GF-D8 (cell line): ENCODE measurements around the gene GPR132.
"Not testable (repeated sequence)": the region's sequence is repeated elsewhere in the genome, so short reads cannot be mapped to it uniquely, and the experiment has no call there.

Source experiments
- DNase-seq: peaks from one replicate; lab custom pipeline; 2025; lab: John Stamatoyannopoulos, UW

GPR132 gene

GRCh38 chr14:105041841-105042765, 23.1 kb downstream of the GPR132 start:
- DNase-seq, result no peak

GRCh38 chr14:105039458-105040205, 25.6 kb downstream of the GPR132 start:
- no peak for DNase-seq

- DNase-seq, result not testable (repeated sequence)
These were observed 29.6 kb downstream of the GPR132 start for GRCh38 chr14:105035616-105036015.

- DNase-seq, result no peak
These were observed 30.8 kb downstream of the GPR132 start for GRCh38 chr14:105034315-105035039.

DNA sequence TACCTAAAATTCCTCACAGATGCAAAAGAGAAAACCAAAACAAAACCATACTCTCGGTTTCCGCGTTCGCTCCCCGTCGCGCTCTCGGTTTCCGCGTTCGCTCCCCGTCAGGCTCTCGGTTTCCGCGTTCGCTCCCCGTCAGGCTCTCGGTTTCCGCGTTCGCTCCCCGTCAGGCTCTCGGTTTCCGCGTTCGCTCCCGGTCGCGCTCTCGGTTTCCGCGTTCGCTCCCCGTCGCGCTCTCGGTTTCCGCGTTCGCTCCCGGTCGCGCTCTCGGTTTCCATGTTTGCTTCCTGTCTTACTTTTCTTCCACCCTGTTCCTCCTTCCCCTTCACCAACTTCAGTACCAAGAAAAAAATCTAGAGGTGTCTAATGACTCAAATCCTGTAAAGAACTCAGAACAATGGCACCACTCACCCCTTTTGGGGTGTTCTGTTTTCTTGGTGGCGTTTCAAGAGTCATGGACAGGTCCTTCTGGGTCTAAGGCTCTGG, 31.8 kb downstream of the GPR132 start:
- DNase-seq, result not testable (repeated sequence)

DNA sequence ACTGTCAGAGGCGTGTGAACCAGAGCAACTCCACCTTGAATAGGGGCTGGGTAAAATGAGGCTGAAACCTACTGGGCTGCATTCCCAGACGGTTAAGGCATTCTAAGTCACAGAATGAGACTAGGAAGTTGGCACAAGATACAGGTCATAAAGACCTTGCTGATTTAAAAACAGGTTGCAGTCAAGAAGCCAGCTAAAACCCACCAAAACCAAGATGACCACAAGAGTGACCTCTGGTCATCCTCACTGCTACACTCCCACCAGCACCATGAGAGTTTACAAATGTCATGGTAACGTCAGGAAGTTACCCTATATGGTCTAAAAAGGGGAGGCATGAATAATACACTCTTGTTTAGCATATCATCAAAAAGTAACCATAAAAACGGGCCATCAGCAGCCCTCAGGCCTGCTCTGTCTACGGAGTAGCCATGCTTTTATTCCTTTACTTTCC, 32.8 kb downstream of the GPR132 start:
- DNase-seq, result not testable (repeated sequence)

- DNase-seq, result no peak
These were observed 34.3 kb downstream of the GPR132 start for GRCh38 chr14:105030836-105031396.

- DNase-seq, result no peak
These were observed 35.0 kb downstream of the GPR132 start for GRCh38 chr14:105030194-105030593.

DNA sequence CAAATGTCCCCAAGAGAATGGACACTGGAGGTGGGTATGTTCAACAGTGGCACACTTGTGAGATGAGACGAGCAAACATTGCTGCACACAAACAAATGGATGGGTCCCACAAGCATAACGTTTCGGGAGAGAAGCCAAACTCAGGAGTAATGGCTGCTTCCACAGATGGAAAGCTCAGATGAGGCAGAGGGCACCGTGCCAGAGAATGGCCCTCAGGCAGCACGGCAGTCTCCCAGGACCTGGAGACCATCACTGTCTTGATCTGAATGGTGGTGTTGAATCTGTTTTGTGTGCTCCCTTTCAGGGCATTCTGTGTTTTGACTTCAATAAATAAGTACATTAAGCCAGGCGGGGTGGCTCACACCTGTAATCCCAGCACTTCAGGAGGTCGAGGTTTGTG, 35.8 kb downstream of the GPR132 start:
- no peak for DNase-seq

GRCh38 chr14:105028251-105028927, 36.8 kb downstream of the GPR132 start:
- no peak for DNase-seq

DNA sequence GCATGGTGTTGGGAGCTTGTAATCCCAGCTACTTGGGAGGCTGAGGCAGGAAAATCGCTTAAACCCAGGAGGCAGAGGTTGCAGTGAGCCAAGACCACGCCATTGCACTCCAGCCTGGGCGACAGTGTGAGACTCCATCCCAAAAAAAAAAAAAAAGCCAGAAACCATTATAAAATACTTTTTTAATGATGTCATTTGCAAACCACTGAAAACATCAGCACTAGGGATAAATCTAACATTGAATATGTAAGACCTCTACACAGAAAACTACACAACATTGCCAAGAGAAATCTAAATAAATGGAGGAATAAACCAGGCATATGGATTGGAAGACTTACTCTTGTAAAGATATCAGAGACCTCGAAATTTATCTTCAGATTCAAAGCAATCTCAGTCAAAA, 37.5 kb downstream of the GPR132 start:
- not testable (repeated sequence) for DNase-seq

DNA sequence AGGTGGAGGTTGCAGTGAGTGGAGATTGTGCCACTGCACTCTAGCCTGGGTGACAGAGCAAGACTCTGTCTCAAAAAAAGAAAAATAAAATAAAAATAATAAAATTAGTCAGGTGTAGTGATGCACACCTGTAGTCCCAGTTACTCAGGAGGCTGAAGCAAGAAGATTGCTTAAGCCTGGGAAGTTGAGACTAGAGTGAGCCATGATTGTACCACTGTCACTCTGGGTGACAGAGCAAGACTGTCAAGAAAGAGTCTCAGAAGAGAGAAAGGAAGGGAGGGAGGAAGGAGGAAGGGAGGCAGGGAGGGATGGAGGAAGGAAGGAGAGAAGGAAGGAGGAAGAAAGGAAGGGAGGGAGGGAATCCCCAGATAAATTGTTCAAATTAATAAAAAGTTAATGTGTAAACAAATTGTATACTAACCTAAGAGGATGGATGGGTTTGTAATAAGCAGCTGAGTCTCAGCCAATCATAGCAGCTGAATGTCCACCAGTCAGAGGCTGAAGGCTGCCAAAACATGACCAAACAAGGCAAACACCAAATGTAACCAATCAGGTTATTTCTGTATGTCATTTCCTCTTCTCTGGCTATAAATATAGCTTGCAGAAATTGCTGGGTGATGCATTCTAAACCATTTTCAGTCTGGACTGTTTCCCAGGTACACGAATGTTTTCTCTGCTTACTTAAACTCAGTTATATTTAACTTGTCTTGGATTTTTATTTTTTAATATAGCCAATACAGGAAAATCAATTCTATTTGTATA, 38.2 kb downstream of the GPR132 start:
- no peak for DNase-seq

DNA sequence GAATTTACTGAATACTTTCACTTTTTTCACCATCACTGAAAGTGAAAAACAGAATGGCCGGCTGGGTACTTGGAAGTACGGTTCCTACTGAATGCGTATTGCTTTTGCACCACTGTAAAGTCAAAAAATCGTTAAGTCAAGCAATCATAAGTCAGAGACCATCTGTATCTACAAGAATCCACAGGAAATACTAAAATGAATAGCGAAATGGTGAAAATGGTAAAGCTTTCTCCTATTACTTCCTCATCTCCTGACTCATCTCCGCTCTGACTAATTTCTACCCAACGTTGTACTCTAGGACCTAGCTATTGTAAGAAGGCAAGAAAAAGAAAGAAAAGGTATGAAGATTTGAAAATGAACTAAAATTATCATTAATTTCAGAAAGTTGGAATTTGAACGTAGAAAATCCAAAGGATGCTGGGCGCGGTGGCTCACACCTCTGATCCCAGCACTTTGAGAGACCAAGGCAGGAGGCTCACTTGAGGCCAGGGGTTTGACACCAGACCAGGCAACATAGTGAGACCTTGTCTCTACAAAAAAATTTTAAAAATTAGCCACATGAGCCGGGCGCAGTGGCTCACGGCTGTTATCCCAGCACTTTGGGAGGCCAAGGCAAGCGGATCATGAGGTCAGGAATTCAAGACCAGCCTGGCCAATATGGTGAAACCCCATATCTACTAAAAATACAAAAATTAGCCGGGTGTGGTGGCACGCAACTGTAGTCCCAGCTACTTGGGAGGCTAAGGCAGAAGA, 39.0 kb downstream of the GPR132 start:
- no peak for DNase-seq

DNA sequence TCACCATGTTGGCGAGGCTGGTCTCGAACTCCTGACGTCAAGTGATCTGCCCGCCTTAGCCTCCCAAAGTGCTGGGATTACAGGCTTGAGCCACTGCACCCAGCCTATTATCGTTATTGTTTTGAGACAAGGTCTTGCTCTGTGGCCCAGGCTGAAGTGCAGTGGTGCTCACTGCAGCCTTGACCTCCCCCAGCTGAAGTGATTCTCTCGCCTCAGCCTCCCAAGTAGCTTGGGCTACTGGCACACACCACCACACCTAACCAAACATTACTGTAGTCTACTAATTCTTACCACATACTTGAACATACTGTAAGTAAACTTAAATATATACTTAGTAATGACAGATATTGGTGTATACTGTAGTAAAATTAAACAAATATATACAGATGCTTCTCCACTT, 39.8 kb downstream of the GPR132 start:
- no peak for DNase-seq

- no peak for DNase-seq
These were observed 41.3 kb downstream of the GPR132 start for GRCh38 chr14:105023791-105024480.

- DNase-seq, result no peak
These were observed 42.1 kb downstream of the GPR132 start for GRCh38 chr14:105023144-105023543.

DNA sequence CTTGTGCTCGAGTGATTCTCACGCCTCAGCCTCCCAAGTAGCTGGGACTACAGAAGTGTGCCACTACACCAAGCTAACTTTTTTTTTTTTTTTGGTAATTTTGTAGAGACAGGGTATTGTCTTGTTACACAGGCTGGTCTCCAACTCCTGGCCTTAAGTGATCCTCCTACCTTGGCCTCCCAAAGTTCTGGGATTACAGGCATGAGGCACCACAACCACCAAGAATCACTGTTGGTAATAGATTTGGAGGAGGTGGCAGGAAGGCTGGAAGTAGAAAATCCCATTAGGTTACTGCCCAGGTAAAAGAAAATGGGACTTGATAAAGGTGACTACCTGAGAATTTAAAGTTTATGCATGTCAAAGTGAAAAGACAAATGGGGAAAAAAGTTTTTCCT, 43.0 kb downstream of the GPR132 start:
- DNase-seq, result no peak

DNA sequence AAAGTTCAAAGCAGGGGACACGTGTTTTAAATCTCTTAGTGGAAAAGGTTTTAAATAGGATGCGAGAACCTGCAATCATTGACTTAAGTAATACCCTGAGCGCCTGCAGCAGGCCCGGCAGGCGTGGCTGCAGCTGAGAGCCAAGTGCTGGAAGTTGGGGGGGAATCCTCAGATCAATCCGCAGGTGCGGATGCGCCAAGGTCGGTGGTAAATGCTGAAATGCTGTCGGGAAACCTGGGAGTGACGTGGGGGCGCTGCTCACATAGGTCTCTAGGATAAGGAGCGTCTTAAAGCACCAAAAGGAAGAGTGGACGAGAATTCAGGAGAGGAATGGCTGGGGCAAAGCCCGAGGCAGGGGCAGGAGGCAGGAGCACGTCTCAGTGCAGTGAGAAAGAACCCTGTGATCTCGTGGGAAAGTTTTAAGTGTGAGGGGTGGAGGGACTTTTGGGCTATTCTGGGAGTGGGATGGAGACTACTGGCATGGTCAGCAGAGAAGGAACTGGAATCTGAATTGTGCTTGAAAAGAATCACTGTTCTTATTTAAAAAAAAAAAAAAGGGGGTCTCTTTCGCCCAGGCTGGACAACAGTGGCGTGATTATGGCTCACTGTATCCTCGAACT, 43.5 kb downstream of the GPR132 start:
- no peak for DNase-seq
